ENCODE results near the gene NOC4L.

- TF ChIP-seq POLR2A (IDR thresholded peaks at IDR 0.05; ENCODE audit: low read length), result no peak
- TF ChIP-seq GATA1 (IDR thresholded peaks at IDR 0.05; ENCODE audit: low read depth, low read length), result no peak
Measured at GRCh38 chr12:132157733-132158409, 13.6 kb downstream of the NOC4L start.
